ENCODE measurements around the gene TLK2.

GRCh38 chr17:62660629-62661118 is 182.0 kb downstream of the TLK2 start:
- TF ChIP-seq CEBPB (IDR thresholded peaks at IDR 0.05) (no peak), RAD21 (IDR thresholded peaks at IDR 0.05; ENCODE audit: low read depth) (no peak), MAX (IDR thresholded peaks at IDR 0.05) (no peak), TAF1 (IDR thresholded peaks at IDR 0.05; ENCODE audit: low read depth) (no peak), REST (IDR thresholded peaks at IDR 0.05; ENCODE audit: low read depth) (no peak), TCF12 (IDR thresholded peaks at IDR 0.05; ENCODE audit: low read depth) (no peak), EP300 (IDR thresholded peaks at IDR 0.05; ENCODE audit: borderline replicate concordance) (no peak), CREB1 (IDR thresholded peaks at IDR 0.05; ENCODE audit: low read depth) (no peak), FOXM1 (IDR thresholded peaks at IDR 0.05; ENCODE audit: borderline replicate concordance, low read depth) (no peak)

Measured in Ishikawa (cell line).